ENCODE data around the gene TKTL2.

The TKTL2 gene, protein sequence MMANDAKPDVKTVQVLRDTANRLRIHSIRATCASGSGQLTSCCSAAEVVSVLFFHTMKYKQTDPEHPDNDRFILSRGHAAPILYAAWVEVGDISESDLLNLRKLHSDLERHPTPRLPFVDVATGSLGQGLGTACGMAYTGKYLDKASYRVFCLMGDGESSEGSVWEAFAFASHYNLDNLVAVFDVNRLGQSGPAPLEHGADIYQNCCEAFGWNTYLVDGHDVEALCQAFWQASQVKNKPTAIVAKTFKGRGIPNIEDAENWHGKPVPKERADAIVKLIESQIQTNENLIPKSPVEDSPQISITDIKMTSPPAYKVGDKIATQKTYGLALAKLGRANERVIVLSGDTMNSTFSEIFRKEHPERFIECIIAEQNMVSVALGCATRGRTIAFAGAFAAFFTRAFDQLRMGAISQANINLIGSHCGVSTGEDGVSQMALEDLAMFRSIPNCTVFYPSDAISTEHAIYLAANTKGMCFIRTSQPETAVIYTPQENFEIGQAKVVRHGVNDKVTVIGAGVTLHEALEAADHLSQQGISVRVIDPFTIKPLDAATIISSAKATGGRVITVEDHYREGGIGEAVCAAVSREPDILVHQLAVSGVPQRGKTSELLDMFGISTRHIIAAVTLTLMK

DNA sequence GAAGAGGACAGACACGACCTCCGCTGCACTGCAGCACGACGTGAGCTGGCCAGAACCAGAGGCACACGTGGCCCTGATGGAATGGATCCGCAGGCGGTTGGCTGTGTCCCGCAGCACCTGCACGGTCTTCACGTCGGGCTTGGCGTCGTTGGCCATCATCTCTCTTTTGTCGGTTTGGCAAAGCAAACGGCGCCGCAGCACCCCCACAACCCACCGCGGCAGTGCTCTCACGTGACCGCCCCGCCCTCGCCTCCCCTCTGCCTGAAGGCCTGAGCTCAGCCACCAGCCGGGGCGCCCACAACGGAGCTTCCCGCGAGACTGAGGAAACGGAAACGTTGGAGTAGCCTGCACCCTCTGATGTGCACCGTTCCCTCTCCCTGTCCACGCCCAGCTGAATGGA lies at the start of gene TKTL2:
Gene TKTL2 (minus strand): TSS at position 179 of the 400 bp plus-strand sequence. CDS start 20 bp downstream, at position 159.
- TF ChIP-seq POLR2A (IDR thresholded peaks at IDR 0.05; ENCODE audit: extremely low read depth, insufficient read length): no peak
- H3K4me3 ChIP-seq (ENCODE audit: low read depth, low read length): no peak within 1 kb of the TSS
- DNase-seq (ENCODE audit: low read depth): no peak

DNA sequence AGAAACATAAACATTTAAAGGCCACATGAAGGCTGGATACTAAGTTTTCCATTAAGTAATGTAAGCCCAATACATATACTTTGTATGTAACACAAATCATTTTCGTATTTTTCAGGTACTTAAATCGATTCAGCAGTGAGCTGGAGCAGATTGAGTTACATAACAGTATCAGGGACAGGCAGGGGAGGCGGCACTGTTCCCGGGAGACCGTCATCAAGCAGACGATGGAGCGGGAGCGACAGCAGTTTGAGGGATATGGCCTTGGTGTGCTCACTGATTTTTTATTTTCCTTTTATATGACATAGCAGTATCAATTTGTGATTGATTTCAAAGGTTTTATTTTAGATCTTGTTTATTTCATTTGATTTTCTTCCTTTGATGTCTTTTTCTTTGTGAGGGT lies 41.6 kb upstream of the TKTL2 start:
- no peak for DNase-seq (ENCODE audit: low read depth)
- no peak overlapping the region for H3K4me3 ChIP-seq (ENCODE audit: low read depth, low read length)
- TF ChIP-seq, protein P1, sequence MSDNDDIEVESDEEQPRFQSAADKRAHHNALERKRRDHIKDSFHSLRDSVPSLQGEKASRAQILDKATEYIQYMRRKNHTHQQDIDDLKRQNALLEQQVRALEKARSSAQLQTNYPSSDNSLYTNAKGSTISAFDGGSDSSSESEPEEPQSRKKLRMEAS (IDR thresholded peaks at IDR 0.05; ENCODE audit: low read depth, low read length): no peak
- TF ChIP-seq, protein P2, sequence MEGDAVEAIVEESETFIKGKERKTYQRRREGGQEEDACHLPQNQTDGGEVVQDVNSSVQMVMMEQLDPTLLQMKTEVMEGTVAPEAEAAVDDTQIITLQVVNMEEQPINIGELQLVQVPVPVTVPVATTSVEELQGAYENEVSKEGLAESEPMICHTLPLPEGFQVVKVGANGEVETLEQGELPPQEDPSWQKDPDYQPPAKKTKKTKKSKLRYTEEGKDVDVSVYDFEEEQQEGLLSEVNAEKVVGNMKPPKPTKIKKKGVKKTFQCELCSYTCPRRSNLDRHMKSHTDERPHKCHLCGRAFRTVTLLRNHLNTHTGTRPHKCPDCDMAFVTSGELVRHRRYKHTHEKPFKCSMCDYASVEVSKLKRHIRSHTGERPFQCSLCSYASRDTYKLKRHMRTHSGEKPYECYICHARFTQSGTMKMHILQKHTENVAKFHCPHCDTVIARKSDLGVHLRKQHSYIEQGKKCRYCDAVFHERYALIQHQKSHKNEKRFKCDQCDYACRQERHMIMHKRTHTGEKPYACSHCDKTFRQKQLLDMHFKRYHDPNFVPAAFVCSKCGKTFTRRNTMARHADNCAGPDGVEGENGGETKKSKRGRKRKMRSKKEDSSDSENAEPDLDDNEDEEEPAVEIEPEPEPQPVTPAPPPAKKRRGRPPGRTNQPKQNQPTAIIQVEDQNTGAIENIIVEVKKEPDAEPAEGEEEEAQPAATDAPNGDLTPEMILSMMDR (IDR thresholded peaks at IDR 0.05; ENCODE audit: low read depth, low read length): no peak
- TF ChIP-seq POLR2A (IDR thresholded peaks at IDR 0.05; ENCODE audit: extremely low read depth, insufficient read length) (no peak), MYC (IDR thresholded peaks at IDR 0.05; ENCODE audit: low read depth, low read length) (no peak)

DNA sequence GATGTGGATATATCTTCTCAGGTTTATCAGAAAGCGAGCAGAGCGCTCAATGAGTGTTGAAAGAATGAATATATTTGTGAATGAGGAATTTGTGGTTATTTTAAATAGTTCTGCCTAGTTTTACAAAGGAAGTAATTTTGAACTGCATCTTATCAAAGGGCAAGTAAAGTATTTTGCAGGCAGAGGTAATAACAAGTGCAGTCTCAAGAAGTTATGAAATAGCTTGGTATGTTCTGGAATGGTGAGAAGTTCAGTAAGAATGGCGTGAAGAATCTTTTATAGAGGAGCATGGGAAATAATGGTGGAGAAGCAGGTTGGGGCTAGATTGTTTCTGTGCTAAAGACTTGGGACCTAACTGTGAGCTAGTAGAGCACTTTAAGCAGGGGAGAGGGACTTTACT lies 31.8 kb upstream of the TKTL2 start:
- DNase-seq (ENCODE audit: low read depth): no peak
- TF ChIP-seq MYC (IDR thresholded peaks at IDR 0.05; ENCODE audit: low read depth, low read length) (no peak), POLR2A (IDR thresholded peaks at IDR 0.05; ENCODE audit: extremely low read depth, insufficient read length) (no peak)
- TF ChIP-seq, protein P2 (IDR thresholded peaks at IDR 0.05; ENCODE audit: low read depth, low read length): no peak
- TF ChIP-seq, protein P1 (IDR thresholded peaks at IDR 0.05; ENCODE audit: low read depth, low read length): no peak
- H3K4me3 ChIP-seq (ENCODE audit: low read depth, low read length): no peak overlapping the region

DNA sequence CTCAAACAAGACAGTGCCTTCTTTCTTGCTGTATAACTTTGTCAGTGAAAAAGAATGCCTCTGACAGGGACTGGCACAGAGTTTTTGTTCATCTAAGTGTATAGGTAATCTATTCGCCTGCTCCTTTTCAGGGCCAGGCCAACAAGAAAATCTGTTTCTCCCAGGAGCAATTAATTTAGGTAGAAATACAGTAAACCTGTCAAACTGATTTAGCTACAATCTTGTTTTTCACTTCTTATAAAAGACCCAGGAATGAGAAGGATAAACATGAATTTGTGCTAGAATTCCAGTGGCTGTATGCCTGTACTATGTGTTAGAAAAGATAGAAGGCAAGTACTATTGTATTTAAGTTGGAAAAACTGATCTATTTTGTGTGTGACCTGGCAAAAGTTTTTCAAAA lies 27.0 kb upstream of the TKTL2 start:
- no peak overlapping the region for H3K4me3 ChIP-seq (ENCODE audit: low read depth, low read length)
- TF ChIP-seq, protein P2 (IDR thresholded peaks at IDR 0.05; ENCODE audit: low read depth, low read length): no peak
- TF ChIP-seq MYC (IDR thresholded peaks at IDR 0.05; ENCODE audit: low read depth, low read length) (no peak), POLR2A (IDR thresholded peaks at IDR 0.05; ENCODE audit: extremely low read depth, insufficient read length) (no peak)
- TF ChIP-seq, protein P1 (IDR thresholded peaks at IDR 0.05; ENCODE audit: low read depth, low read length): no peak
- DNase-seq (ENCODE audit: low read depth): no peak

DNA sequence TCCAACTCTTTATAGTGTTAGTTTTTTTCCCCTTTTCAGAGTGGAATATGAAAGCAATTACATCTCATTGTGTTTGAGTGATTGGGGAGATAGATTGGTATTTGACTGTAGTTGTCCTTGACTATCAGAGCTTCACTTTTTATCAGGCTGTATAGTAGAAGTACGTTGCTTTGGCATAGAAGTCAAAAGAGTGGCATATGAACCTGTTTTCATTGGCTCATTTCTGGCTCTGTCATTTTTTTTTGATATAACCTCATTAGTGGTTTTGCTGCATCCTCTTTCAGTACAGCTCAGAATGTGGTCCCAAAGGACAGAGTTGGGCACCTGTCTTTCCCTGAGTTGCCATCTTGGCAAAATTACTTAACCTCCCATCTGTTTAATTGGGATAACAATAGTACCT lies 22.3 kb upstream of the TKTL2 start:
- TF ChIP-seq, protein P2 (IDR thresholded peaks at IDR 0.05; ENCODE audit: low read depth, low read length): no peak
- TF ChIP-seq MYC (IDR thresholded peaks at IDR 0.05; ENCODE audit: low read depth, low read length) (no peak), POLR2A (IDR thresholded peaks at IDR 0.05; ENCODE audit: extremely low read depth, insufficient read length) (no peak)
- TF ChIP-seq, protein P1 (IDR thresholded peaks at IDR 0.05; ENCODE audit: low read depth, low read length): no peak
- DNase-seq (ENCODE audit: low read depth): peak; percentile 50
- H3K4me3 ChIP-seq (ENCODE audit: low read depth, low read length): peak overlapping the region; percentile 93
